Breast epithelium (tissue), 4 donors: ENCODE measurements around the gene CMPK1. TPM values are rescaled to one million over a fixed set of nuclear protein-coding genes. Genes with fewer than 3 reads are reported as not detected.
A peak's percentile ranks its signal among the peaks of the same experiment; 100 is the strongest.

Source experiments
- DNase-seq, 2 donors: peaks; one replicate each; pipeline ENCODE4 v3.0.0-alpha.2; 2019; ENCODE audit warnings: low spot score in 2 of 2
- H3K27ac ChIP-seq, 2 donors: fragments of 200-600 bp; sonication (generic) in 1 of 2; one replicate each; pipeline ENCODE4 v1.5.1; 2016 to 2019; ENCODE audit warnings: mild to moderate bottlenecking in 1 of 2
- H3K27me3 ChIP-seq, 2 donors: fragments of 200-600 bp; sonication (generic) in 1 of 2; one replicate each; pipeline versions ENCODE4 v1.5.1 to v1.6.0; 2017 to 2019; ENCODE audit warnings: control low read depth in 1 of 2, mild to moderate bottlenecking in 1 of 2
- H3K36me3 ChIP-seq: fragments of 200-600 bp; one replicate; pipeline ENCODE4 v1.5.1; 2019
- H3K4me1 ChIP-seq, 2 donors: fragments of 200-600 bp; sonication (generic); one replicate each; pipeline ENCODE4 v1.5.1; 2016 to 2019; ENCODE audit warnings: control low read depth in 1 of 2
- H3K4me3 ChIP-seq, 3 donors: fragments of 200-600 bp; sonication (generic); 1 replicate in 2 of 3; 2 replicates in 1 of 3; pipeline ENCODE4 v1.5.1; 2016 to 2019; ENCODE audit warnings: mild to moderate bottlenecking in 3 of 3, moderate library complexity in 2 of 3
- H3K9me3 ChIP-seq, 2 donors: fragments of 200-600 bp; sonication (generic) in 1 of 2; one replicate each; pipeline ENCODE4 v1.5.1; 2016 to 2019; ENCODE audit warnings: control low read depth in 1 of 2
- CTCF ChIP-seq, 3 donors: fragments of 450-650 bp; IDR thresholded peaks; one replicate each; pipeline ENCODE4 v1.5.1; 2016 to 2017; ENCODE audit warnings: antibody characterized with exemption in 3 of 3, mild to moderate bottlenecking in 3 of 3, moderate library complexity in 3 of 3
- POLR2A ChIP-seq: fragments of 450-650 bp; IDR thresholded peaks from one replicate; pipeline ENCODE4 v1.6.1; 2016; ENCODE audit warnings: antibody characterized with exemption, mild to moderate bottlenecking, moderate library complexity
- POLR2AphosphoS5 ChIP-seq, 3 donors: sonication (generic); formaldehyde crosslinking; IDR thresholded peaks; one replicate each; pipeline ENCODE4 v1.6.1; 2017; ENCODE audit warnings: antibody characterized with exemption in 3 of 3
- intact Hi-C: fragments of 100-400 bp; cut with DNase I; formaldehyde crosslinking; loops from one replicate; pipeline ENCODE4 v1.15.1; 2023; ENCODE audit warnings: low total_unique reads
- total RNA-seq, 3 donors: library from RNA; depleted of rRNA; stranded (reverse); fragments of >200 nt; gene quantifications; one replicate each; pipeline ENCODE4 v1.1.0, GENCODE V29; 2016

Gene CMPK1
- total RNA-seq, 3 donors from 2014 or later: 83.6 to 177 (median 130) TPM

- Histone ChIP-seq H3K27me3 (no peaks in the 10 kb centered on the region), H3K4me3 (peak overlapping the region; percentile 78 to 96 (median 79)), H3K36me3 (no peaks in the 10 kb centered on the region), H3K9me3 (no peaks in the 10 kb centered on the region), H3K27ac (peak overlapping the region; percentile 95 to 98), H3K4me1 (peaks cover 0 to 6% of the 10 kb centered on the region in 2 donors)
- DNase-seq: no peak
- intact Hi-C loops: no loop called here
- TF ChIP-seq POLR2AphosphoS5 (IDR thresholded peaks at IDR 0.05) (no peak), POLR2A (no peak), CTCF (IDR thresholded peaks at IDR 0.05) (no peak)
Observed at GRCh38 chr1:47332779-47333577, 612 bp upstream of the CMPK1 start.

- peak overlapping the region; percentile 95 to 98 for H3K27ac ChIP-seq
- H3K4me3 ChIP-seq: peak overlapping the region; percentile 78 to 96 (median 79)
- DNase-seq: peak; percentile 56 to 59
- intact Hi-C loops: no loop called here
- H3K27me3 ChIP-seq: no peaks in the 10 kb centered on the region
- H3K36me3 ChIP-seq: no peaks in the 10 kb centered on the region
- H3K9me3 ChIP-seq: no peaks in the 10 kb centered on the region
- TF ChIP-seq POLR2AphosphoS5 (IDR thresholded peaks at IDR 0.05) (no peak), CTCF (IDR thresholded peaks at IDR 0.05) (peak in 1 of 3 donors; percentile 29)
- H3K4me1 ChIP-seq: peaks cover 0 to 6% of the 10 kb centered on the region in 2 donors
Observed at GRCh38 chr1:47333922-47334764, 553 bp downstream of the CMPK1 start.

- no peak for DNase-seq
- intact Hi-C loops: no loop called here
- H3K4me3 ChIP-seq: peak overlapping the region; percentile 78 to 96 (median 79)
- no peaks in the 10 kb centered on the region for H3K36me3 ChIP-seq
- TF ChIP-seq POLR2AphosphoS5 (IDR thresholded peaks at IDR 0.05): no peak
- no peak for TF ChIP-seq POLR2A
- TF ChIP-seq CTCF (IDR thresholded peaks at IDR 0.05): no peak
- no peaks in the 10 kb centered on the region for H3K27me3 ChIP-seq
- H3K4me1 ChIP-seq: peaks cover 0 to 6% of the 10 kb centered on the region in 2 donors
- H3K9me3 ChIP-seq: no peaks in the 10 kb centered on the region
- H3K27ac ChIP-seq: peak overlapping the region; percentile 95 to 98
Observed at GRCh38 chr1:47334765-47335435, 1.3 kb downstream of the CMPK1 start.

GRCh38 chr1:47337350-47337749 is 3.8 kb downstream of the CMPK1 start:
- intact Hi-C loops: no loop called here
- Histone ChIP-seq H3K27me3 (no peaks in the 10 kb centered on the region), H3K9me3 (no peaks in the 10 kb centered on the region), H3K27ac (no peak overlapping the region), H3K4me3 (no peak overlapping the region), H3K36me3 (no peaks in the 10 kb centered on the region), H3K4me1 (peaks cover 0 to 6% of the 10 kb centered on the region in 2 donors)
- no peak for DNase-seq
- TF ChIP-seq CTCF (IDR thresholded peaks at IDR 0.05) (no peak), POLR2A (no peak), POLR2AphosphoS5 (IDR thresholded peaks at IDR 0.05) (no peak)
